Spleen (tissue), 11 donors: ENCODE measurements around the gene GCDH. TPM values are rescaled to one million over a fixed set of nuclear protein-coding genes. Genes with fewer than 3 reads are reported as not detected.
A peak's percentile ranks its signal among the peaks of the same experiment; 100 is the strongest.

ENCODE experiments used
- DNase-seq: peaks from one replicate; pipeline ENCODE4 v3.0.0-alpha.2; 2020
- H3K27ac ChIP-seq, 8 donors: fragments of 200-600 bp; sonication (generic) in 7 of 8; 1 replicate in 4 of 8; 2 replicates in 4 of 8; pipeline versions ENCODE4 v1.5.0 to v1.8.0; 2016 to 2021; ENCODE audit warnings: inconsistent platforms in 4 of 8, mild to moderate bottlenecking in 4 of 8, moderate library complexity in 1 of 8
- H3K27me3 ChIP-seq, 7 donors: fragments of 200-600 bp; sonication (generic) in 6 of 7; replicated peaks in 1 of 7; 1 replicate in 4 of 7; 2 replicates in 3 of 7; pipeline versions ENCODE4 v1.5.0 to v1.8.0; 2016 to 2021; ENCODE audit warnings: inconsistent platforms in 3 of 7, mild to moderate bottlenecking in 1 of 7
- H3K36me3 ChIP-seq, 6 donors: fragments of 200-600 bp; sonication (generic) in 5 of 6; 1 replicate in 4 of 6; 2 replicates in 2 of 6; pipeline versions ENCODE4 v1.5.0 to v1.8.0; 2016 to 2021; ENCODE audit warnings: inconsistent platforms in 2 of 6
- H3K4me1 ChIP-seq, 6 donors: fragments of 200-600 bp; sonication (generic) in 5 of 6; 1 replicate in 3 of 6; 2 replicates in 3 of 6; pipeline versions ENCODE4 v1.5.0 to v1.8.0; 2016 to 2021; ENCODE audit warnings: inconsistent platforms in 3 of 6
- H3K4me3 ChIP-seq, 8 donors: fragments of 200-600 bp; sonication (generic) in 7 of 8; 1 replicate in 4 of 8; 2 replicates in 4 of 8; pipeline versions ENCODE4 v1.5.0 to v1.8.0; 2016 to 2021; ENCODE audit warnings: inconsistent platforms in 4 of 8, mild to moderate bottlenecking in 4 of 8, moderate library complexity in 2 of 8
- H3K9me3 ChIP-seq, 8 donors: fragments of 200-600 bp; sonication (generic) in 7 of 8; 1 replicate in 4 of 8; 2 replicates in 4 of 8; pipeline versions ENCODE4 v1.5.0 to v1.8.0; 2016 to 2021; ENCODE audit warnings: inconsistent platforms in 4 of 8
- CTCF ChIP-seq, 11 experiments: fragments of 200-600 bp in 7 of 11; fragments of 450-650 bp in 4 of 11; sonication (generic) in 4 of 11; IDR thresholded peaks in 8 of 11; conservative IDR thresholded peaks in 3 of 11; 1 replicate in 7 of 11; 2 replicates in 4 of 11; pipeline versions ENCODE4 v1.4.0 to v1.8.0; 2016 to 2021; ENCODE audit warnings: antibody characterized with exemption in 11 of 11, inconsistent platforms in 4 of 11, mild to moderate bottlenecking in 1 of 11
- POLR2A ChIP-seq, 3 donors: fragments of 450-650 bp; IDR thresholded peaks; one replicate each; pipeline ENCODE4 v1.5.1; 2017; ENCODE audit warnings: antibody characterized with exemption in 3 of 3, mild to moderate bottlenecking in 1 of 3
- POLR2AphosphoS5 ChIP-seq, 3 donors: sonication (generic); formaldehyde crosslinking; IDR thresholded peaks; one replicate each; pipeline ENCODE4 v1.5.1; 2017; ENCODE audit warnings: antibody characterized with exemption in 3 of 3
- WGBS, 5 donors: extraction: QIAGEN DNeasy Blood & Tissue Kit in 3 of 5; methylation state at CpG; one replicate each; pipeline versions ENCODE4 v1.1.5 to v1.1.7; 2013 to 2018; 5-methylcytosine and 5-hydroxymethylcytosine counted together
- intact Hi-C: fragments of 100-400 bp; cut with DNase I; formaldehyde crosslinking; loops from one replicate; pipeline ENCODE4 v1.15.0; 2023; ENCODE audit warnings: low total_unique reads
- polyA plus RNA-seq, 3 donors: library from polyadenylated mRNA; stranded (reverse); fragments of 200-250 nt; gene quantifications; one replicate each; pipeline ENCODE4 v1.2.1, GENCODE V29; 2013
- total RNA-seq, 7 donors: library from RNA; depleted of rRNA in 3 of 7; stranded (reverse); fragments of >200 nt in 3 of 7; fragmentation: NEBNext Ultra II Directional in 4 of 7; extraction: Animal tissue kit (Norgen Biotek cat#: 25700) in 4 of 7; gene quantifications; one replicate each; pipeline versions ENCODE4 v1.1.0 to v1.2.1, GENCODE V29; 2016 to 2021
- donor health status: healthy with polysubstance abuse.
- donor health status: DM: no; HTN: no; CAD: no; lungs with moderate emphysema.
- donor health status: DM: no; HTN: no; CAD: no.
- donor health status: Bipolar disorder and iron deficiency.
- donor health status: healthy.
- donor health status: DM: no; HTN: no; CAD: no.
- donor health status: DM: yes; HTN: yes; CAD: no.

Gene GCDH
- total and polyA plus RNA-seq, 10 donors: 16.3 to 48.4 (median 28.2) TPM

GRCh38 chr19:12937093-12937926 is 46.4 kb downstream of the GCDH start:
- WGBS, 5 donors: 8 to 14% (median 12%) methylated on average over 22 to 23 of the region's 23 CpGs
- Histone ChIP-seq H3K4me1 (peaks cover 36 to 77% (median 65%) of the 10 kb centered on the region in 6 donors), H3K36me3 (peaks cover 5 to 31% (median 26%) of the 10 kb centered on the region in 6 donors), H3K27ac (peak overlapping the region in 7 of 8 donors; percentile 82 to 98 (median 95)), H3K27me3 (no peaks in the 10 kb centered on the region), H3K9me3 (no peaks in the 10 kb centered on the region), H3K4me3 (peak overlapping the region; percentile 33 to 99 (median 97))
- no peak for TF ChIP-seq POLR2AphosphoS5 (IDR thresholded peaks at IDR 0.05)
- intact Hi-C loops: no loop called here
- no peak for DNase-seq

- peaks cover 32 to 77% (median 66%) of the 10 kb centered on the region in 6 donors for H3K4me1 ChIP-seq
Measured at GRCh38 chr19:12937927-12938778, 47.2 kb downstream of the GCDH start, which contains the start of gene CALR. Gene CALR, plus strand, starts transcription at chr19:12938609. Its CDS starts 71 bp downstream, at chr19:12938680.

GRCh38 chr19:12938779-12939601 is 48.0 kb downstream of the GCDH start:
- intact Hi-C loops: no loop called here
- H3K4me3 ChIP-seq: peak overlapping the region; percentile 56 to 100 (median 98)
- no peaks in the 10 kb centered on the region for H3K27me3 ChIP-seq
- DNase-seq: no peak
- H3K4me1 ChIP-seq: peaks cover 40 to 79% (median 71%) of the 10 kb centered on the region in 6 donors
- H3K36me3 ChIP-seq: peaks cover 5 to 48% (median 43%) of the 10 kb centered on the region in 6 donors
- TF ChIP-seq POLR2AphosphoS5 (IDR thresholded peaks at IDR 0.05) (peak in 1 of 3 donors; percentile 31), POLR2A (IDR thresholded peaks at IDR 0.05) (no peak), CTCF (IDR thresholded peaks at IDR 0.05 in 8 of 11, conservative IDR thresholded peaks at IDR 0.05 in 3 of 11) (peak in 3 of 11 experiments; percentile 0 to 29 (median 15))
- WGBS, 5 donors: 0 to 1% (median 0%) methylated on average over 23 to 54 of the region's 54 CpGs
- peak overlapping the region; percentile 89 to 98 (median 95) for H3K27ac ChIP-seq
- H3K9me3 ChIP-seq: no peaks in the 10 kb centered on the region

More at GRCh38 chr19:12937927-12938778, 47.2 kb downstream of the GCDH start, which contains the start of gene CALR:
- Histone ChIP-seq H3K4me3 (peak within 1 kb of the TSS; percentile 56 to 100 (median 98)), H3K27me3 (no peaks in the 10 kb centered on the region), H3K27ac (peak within 1 kb of the TSS; percentile 89 to 98 (median 95)), H3K36me3 (peaks cover 5 to 39% (median 35%) of the 10 kb centered on the region in 6 donors), H3K9me3 (no peaks in the 10 kb centered on the region)
- TF ChIP-seq CTCF (IDR thresholded peaks at IDR 0.05 in 8 of 11, conservative IDR thresholded peaks at IDR 0.05 in 3 of 11) (peak in 4 of 11 experiments; percentile 28 to 52 (median 40)), POLR2A (IDR thresholded peaks at IDR 0.05) (peak; percentile 92 to 99 (median 97)), POLR2AphosphoS5 (IDR thresholded peaks at IDR 0.05) (peak; percentile 100)
- intact Hi-C loops: no loop called here
- WGBS, 5 donors: 0 to 1% (median 0%) methylated on average over 27 to 63 of the region's 63 CpGs
- peak; percentile 99 for DNase-seq
